Measurements from ENCODE around the gene KNCN.

The KNCN gene

DNA sequence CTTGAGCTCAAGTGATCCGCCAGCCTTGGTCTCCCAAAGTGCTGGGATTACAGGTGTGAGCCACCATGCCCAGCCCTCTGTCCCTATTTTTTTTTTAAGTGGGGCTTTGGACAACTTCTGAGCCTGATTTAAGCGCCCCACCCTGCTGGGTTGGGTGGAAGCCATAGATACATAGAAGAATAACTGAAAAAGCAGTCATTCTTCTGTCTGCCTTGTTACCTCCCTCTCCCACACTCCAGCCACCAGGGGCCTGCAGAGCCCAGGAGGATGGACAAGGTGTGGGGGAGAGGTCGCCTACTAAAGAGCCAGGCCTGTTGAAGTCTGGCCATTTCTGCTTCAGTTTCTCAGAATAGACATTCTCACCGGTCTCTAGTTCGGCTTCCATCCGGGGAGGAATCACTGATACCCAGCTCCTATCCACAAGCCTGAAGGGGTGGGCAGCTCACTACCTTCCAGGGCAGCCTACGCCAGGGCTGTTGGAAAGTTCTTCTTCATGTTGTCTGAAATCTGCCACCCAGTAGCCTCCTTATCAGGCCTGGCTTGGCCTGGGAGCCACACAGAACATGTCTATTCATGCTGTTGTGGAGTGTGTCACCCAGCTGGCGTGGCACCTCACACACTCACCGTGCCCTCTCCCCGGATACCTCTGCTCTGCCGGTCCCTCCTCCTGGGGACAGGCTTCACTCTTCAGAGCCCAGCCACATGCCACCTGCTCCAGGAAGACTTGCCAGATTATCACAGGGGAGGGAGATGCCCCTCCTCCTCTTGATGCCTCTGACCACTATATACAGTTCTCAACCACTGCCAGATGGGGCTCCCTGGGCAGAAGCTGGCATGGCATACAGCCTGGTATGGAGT lies 27.7 kb downstream of the KNCN start:
- no peak for DNase-seq (ENCODE audit: low read depth in 2 of 2)

DNA sequence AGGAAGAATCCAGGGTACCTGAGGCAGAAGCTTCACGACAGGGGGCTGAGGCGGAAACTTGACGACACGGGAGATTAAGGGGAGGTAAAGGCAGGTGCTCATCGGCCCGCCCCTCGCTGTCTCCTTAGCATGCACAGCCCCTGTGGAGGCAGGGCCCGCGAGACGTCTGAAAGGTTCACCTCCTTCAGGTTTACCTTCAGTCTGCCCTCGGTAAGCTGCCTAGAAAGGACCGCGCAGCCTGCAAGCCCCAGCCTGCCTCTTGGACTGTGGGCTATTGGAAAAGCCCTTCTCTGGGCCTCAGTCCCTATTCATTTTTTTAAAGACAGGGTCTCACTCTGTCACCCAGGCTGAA lies 28.5 kb downstream of the KNCN start:
- DNase-seq (ENCODE audit: low read depth in 2 of 2): no peak

DNA sequence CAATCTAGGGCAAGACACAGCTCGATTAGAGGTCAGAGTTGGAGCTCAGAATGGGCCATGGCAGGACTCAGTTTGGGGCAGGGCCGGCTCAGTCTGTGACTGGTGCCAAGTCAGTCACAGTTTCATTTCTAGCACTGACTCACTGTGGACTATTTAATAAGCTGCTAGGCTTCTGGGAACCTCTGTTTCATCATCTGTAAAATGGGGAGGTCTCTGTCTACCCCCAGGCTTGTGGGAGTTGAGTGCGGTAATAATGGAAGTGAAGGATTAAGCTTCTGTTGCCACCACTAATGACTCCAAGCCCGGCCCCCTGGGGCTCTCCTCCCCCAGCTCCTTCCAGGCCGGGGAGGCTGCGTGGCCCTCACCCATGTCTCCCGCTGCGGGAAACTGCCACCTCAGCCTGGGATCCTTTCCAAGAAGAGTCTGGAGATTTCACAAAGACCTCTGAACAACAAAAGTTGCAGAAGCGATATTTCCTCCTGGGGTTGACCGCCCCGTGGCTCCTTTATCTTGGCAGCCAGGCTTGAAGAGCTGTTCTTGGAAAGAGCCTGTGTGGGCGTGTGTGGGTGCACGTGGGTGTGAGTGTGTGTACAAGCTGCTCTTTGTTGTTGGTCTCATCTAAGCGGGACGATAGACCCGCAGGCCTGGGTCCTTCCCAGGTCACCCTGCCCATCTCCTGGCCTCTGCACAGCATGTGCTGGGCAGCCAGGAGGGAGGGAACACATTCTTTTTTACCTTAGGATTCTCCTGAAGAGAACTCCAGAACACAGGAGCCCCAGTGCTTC lies 29.1 kb downstream of the KNCN start:
- DNase-seq (ENCODE audit: low read depth in 2 of 2): peak in 1 of 2 experiments; percentile 17

DNA sequence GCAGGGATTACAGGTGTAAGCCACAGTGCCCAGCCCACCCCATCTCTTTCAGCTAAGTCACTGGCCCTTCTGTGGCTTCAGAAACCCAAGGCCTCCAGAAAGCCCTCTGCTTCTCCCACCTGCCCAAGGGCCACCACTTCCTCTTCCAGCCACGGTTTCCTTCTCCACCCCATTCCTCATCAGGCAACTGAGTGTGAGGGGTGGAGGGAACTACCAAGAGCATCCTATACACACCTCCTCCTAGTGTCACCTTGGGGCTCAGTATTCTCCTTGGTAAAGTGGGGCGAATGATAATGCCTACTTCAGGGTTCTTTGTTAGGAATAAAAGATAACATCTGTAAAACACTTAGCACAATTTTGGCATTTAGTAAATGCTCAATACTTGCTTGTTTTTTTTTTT lies 30.0 kb downstream of the KNCN start:
- no peak for DNase-seq (ENCODE audit: low read depth in 2 of 2)

DNA sequence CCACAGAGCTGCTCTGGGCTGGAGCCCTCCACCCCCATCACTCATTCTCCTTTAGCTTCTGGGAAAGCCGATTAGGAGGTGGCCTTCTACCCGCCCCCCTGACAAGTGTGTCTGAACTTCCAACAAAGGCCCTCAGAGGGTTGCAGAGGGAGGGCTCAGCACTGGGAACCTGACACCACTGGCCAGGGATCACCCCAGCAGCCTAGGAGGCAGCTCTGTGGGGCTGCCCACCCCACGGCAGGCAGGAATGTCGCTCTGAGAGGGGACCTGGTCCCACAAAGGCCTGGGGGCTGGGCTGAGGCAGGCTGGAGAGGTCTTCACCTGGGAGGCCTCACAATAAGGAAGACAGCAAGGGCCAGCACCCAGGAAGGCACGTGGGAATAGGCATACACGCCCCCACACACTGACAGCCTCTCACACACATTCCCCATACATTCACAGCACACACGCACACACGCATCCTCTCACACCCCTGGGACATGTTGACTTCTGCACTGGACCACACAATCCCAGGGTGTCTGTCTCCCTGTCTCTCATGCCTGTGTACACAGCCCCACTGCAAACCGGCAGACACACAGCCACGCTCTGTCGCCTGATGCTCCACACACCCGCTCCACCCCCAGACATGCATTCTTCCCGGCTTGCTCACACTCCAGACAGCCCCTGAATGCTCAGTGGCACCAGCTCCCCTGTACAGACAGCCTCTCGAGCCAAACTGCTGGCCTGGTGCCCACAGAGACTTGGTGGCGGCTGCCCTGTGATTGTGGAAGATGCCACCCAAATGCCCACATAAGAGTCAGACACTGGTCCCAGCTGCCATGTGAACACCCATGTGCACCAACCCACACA lies 31.2 kb downstream of the KNCN start:
- no peak for DNase-seq (ENCODE audit: low read depth in 2 of 2)

DNA sequence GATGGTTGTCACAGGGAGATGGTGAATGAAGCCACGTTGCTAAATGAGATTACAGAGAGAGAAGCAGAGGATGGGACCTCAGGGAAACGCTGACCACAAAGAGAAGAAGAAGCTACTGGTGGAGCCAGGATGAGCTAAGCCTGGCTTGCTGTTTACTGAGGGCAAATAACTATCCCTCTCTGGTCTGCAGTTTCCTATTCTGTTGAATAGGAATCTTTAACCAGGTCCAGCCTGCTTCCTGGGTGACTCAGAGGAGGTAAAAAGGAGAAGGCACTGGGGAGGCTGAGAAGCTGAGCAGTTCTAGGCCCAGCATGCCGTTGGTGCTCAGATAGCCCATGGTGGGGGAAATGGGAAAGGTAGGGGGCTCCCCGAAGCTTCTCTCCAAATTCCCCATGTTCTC lies 32.2 kb downstream of the KNCN start:
- no peak for DNase-seq (ENCODE audit: low read depth in 2 of 2)

DNA sequence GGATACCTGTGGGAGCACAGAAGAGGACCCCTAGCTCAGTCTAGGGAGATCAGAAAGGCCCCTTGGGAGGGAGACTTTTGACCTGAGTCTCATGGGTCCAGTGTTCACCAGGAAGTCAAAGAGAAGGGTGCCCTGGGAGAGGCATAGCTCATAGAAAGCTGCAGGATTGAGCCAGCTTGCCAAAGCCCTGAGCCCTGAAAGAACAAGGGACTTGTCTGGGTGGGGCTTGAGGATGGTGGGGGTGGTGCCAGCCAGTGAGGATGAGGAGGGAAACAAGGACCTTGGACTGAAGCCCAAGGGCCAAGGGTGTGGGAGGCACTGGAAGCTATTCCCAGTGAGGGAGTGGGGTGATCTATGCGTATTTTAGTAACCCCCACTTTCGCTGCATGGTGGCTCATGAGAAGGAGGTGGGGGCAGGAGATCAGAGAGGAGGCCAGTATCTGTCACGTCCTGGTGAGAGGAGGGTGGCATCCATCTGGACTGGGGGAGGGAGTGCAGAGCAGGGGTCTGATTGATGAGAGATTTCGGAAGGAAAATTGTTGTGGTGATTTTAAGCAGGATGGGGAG lies 33.4 kb downstream of the KNCN start:
- DNase-seq (ENCODE audit: low read depth in 2 of 2): no peak

DNA sequence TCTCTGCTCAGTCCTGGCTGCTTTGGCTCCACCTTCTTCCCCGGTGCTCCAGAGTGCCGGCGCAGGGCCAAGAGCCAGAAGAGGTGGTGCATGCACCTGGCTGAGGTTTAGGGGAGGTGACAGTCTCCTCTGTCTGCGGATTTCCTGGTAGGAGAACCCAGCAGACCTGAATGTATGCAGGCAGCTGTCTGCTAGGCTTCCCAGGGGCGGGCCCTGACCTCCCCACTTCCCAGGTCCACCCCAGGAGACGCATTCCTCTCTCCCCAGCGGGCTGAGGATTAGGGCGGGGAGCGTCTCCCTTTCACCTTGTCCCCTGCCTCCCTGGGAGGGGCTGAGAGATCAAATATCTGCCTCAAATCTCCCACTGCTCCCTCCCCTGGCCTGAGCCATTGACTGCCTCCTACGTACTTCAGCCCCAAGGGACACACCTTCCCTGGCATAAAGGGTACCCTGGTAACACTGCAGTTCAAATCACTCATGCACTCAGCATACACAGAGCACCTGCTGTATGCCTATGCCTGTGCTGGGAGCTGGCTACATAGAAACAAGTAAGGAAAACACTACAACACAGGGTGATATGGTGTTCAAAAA lies 34.3 kb downstream of the KNCN start:
- no peak for DNase-seq (ENCODE audit: low read depth in 2 of 2)

DNA sequence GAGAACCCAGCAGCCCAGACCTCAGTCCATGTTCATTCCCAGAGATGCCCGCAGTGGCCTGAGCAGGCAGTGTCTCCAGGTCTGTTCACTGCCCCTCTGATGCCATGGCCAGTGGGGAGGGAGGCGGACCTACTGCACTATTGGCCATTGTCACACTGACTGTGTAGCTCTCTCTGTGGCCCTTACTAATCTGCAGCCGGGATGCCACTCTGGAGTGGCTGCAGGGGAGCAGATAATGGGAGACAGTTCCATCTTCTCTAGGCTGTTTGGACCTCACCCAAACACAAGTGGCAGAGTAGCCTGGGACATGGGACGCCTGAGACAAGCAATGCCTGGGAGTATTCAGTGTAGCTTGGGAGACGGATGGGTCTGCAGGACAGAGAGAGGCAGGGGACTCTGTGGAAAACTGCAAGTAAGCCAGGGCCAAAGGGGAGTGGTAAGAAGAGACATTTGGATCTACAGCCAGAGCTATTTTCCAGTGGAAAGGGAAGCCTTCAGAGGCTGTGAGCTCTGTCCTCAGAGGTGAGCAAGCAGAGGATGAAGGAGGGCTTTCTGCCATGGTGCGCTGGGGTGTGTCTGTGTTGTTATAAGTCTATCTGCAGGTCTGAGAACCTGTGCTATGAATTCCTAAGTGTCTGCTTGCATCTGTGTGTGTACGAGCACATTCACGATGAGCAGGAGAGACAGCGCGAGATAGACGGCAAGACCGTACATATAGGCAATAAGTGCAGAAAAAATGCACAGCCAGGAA lies 35.1 kb downstream of the KNCN start:
- DNase-seq (ENCODE audit: low read depth in 2 of 2): no peak

DNA sequence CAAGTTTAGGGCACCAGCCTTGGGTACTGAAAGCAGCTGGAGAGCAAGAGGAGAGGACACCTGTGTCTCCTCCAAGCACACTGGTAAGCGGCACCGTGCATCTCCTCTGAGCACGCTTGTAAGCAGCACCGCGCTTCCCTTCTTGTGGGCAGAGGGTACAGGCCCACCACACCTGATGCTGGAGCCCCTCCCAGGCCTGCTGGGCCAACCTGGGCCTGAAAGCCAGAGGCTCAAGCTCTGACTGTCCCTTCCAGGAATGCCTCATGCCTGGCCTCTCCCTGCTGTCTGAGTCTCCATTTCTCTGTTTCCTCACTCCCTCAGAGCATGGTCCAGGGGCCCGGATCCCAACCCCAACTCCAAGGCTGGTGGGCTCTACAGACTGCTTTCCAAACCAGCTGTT lies 35.9 kb downstream of the KNCN start:
- DNase-seq (ENCODE audit: low read depth in 2 of 2): no peak

DNA sequence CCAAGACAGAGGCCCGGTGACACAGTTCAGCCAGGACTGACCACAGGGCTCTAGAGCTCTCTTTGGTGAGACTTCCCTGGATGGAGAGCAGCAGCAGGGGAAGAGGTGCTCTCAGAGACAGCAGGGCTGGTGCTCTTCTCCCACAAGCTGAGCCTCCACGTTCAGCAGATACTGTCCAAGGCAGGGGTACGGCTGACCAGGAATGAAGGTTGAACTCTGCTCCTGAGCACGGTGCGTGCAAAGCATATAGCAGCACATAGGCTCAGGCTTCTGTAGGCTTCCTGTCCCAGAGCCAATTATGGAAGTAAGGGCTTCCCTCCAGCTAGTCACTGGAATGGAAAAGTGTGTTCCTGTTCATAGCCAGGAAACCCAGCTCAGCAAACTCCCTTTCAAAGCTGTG lies 37.9 kb downstream of the KNCN start:
- DNase-seq (ENCODE audit: low read depth in 2 of 2): no peak

DNA sequence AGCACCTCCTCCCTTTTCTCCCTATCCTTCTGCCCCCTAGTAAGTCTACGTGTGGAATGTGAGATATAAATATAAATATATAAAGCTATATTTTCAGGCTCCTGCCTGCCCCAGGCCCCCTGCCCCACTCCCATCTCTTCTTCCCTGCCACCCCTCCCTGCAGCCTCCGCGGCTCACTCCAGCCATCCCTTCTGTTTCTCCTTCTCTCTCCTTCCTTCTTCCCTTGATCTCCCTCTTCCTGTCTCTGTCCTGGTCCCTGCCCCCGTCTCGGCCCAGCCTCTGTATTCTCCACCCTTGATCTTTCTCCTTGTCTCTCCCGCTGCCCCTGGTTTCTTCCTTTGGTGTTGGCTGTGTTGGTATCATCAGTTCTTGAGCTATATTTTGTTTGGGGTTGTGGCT lies 38.7 kb downstream of the KNCN start:
- no peak for DNase-seq (ENCODE audit: low read depth in 2 of 2)

DNA sequence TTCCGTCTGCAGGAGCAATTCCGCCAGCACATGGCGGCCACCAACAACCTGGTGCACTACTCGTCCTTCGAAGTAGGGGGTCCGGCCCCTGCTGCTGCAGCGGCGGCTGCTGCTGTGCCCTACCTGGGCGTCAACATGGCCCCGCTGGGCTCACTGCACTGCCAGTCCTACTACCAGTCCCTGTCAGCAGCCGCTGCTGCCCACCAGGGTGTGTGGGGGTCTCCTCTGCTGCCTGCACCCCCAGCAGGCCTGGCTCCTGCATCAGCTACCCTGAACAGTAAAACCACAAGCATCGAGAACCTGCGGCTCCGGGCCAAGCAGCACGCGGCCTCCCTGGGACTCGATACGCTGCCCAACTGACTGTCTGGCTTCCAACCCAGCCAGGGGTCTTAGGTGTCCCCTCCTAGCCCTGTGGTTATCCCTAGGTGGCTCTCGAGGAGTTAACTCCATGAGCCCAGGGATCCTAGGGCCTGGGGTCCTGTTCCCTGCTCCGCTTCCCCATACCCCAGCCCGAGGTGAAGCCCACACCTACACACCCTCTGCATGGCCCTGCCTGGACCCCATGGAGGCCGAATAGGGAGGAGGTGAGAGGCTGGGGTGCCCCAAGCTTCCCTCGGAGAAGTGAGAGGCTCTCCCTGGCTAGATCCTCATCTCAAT lies 39.2 kb downstream of the KNCN start:
- no peak for DNase-seq (ENCODE audit: low read depth in 2 of 2)

DNA sequence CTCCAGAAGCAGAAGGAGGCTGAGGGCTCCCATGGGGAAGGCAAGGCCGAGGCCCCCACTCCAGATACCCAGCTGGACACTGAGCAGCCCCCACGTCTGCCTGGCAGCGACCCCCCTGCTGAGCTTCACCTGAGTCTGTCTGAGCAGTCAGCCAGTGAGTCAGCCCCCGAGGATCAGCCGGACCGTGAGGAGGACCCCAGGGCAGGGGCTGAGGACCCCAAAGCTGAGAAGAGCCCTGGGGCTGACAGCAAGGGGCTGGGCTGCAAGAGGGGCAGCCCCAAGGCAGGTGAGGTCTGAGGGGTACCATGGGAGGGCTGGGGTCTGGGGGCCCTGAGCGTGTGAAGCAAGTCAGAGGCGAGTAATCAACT lies 40.5 kb downstream of the KNCN start:
- DNase-seq (ENCODE audit: low read depth in 2 of 2): no peak

DNA sequence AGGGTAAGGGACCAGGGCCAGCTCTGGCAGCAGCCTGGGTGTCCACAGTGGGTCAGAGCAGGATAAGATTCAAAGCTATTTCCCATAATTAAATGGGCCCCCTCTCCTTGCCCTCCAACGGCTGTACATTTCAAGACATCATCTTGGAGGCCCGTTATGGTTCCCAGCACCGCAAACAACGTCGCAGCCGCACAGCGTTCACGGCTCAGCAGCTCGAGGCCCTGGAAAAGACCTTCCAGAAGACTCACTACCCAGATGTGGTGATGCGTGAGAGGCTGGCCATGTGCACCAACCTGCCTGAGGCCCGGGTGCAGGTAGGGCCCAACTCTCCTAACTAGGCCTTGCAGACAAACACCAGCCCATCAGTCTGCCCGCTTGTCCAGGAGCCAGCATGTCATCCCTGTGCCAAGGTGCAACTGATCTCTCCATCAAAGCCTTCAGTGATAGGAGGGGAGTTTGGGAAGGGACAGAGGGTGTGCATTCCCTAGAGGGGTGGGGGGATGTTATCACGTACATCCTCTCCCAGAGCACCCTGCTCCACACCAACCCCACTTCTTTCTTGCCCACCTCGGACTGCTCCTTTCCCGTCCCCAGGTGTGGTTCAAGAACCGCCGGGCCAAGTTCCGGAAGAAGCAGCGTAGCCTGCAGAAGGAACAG lies 41.0 kb downstream of the KNCN start:
- no peak for DNase-seq (ENCODE audit: low read depth in 2 of 2)

DNA sequence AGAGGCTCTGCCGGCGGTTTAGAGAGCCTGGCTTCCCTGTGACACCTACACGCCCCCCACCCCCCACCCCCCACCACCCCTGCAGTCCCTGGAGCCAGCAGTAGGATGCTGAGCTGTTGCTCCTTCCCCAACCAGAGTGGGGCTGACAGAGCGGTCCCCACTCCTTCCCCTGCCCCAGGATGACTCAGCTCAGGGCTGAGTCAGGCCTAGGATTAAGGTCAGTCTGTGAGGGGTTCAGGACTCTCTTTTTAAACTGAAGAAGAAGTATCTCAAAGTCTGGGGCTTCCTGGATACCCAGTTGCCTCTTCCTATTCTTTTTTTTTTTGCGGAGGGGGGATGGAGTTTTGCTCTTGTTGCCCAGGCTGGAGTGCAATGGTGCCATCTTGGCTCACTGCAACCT lies 42.7 kb downstream of the KNCN start:
- no peak for DNase-seq (ENCODE audit: low read depth in 2 of 2)

DNA sequence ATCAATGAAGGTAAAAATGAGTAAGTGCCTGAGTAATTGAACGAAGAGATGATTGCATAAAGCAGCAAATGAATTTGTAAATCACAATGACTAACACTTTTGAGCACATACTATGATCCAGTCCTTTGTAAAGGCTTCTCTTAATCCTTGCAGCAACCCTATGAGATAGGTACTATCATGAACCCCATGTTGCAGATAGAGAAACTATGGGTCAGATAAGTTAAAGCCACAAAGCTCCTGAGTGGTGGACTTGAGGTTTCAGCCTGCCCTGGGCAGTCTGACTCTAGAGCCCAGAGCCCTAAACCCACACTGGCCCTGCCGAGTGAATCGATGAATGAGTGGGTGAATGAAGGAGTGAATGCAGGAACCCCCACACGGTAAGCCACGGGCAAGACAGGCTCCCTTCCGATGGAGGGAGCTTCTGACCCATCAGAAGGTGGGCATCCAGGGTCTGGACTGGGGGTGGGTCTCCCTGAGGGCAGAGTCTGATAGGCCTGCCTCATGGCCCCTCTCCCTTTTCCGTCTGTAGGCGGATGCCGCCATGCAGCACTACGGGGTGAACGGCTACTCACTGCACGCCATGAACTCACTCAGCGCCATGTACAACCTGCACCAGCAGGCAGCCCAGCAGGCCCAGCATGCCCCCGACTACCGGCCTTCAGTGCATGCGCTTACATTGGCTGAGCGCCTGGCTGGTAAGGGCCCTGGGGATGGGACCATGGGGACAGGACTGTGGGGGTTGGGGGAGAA lies 44.8 kb downstream of the KNCN start:
- DNase-seq (ENCODE audit: low read depth in 2 of 2): no peak

DNA sequence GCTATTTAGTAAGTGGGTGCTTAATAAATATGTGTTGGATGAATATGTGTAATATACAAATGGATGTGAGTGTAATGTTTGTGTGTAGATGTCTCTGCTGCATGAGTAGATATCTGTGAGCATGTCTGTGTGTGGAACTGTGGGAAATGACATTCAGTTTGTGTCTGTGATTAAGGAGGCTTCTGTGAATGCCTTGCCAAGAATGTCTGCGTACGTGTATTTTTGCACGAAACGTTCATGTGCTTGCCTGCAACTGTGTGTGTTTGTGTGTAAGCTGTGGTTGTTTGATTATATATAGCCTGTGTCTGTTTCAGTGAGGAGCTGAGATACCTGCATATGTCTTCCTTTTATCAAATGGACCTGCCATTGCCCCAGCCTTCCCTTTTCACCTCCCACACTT lies 48.0 kb downstream of the KNCN start:
- DNase-seq (ENCODE audit: low read depth in 2 of 2): no peak

DNA sequence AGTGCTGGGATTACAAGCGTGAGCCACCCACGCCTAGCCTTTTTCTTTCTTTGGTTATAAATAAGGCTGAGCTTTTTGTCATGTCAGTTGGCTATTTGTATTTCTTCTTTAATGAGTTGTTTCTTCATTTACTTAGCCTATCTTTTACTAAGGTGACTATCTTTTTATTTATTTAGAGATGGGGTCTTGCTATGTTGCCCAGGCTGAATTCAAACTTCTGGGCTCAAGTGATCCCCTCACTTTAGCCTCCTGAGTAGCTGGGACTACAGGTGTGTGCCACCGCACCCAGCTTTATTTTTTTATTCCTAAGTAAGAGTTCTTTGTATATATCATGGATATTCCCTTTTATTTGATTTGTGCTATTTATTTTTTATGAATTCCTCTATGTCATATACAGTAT lies 49.9 kb downstream of the KNCN start:
- no peak for DNase-seq (ENCODE audit: low read depth in 2 of 2)

All from stimulated activated CD4-positive, alpha-beta T cell treated with anti-CD3 and anti-CD28 coated beads, Interleukin-12 subunit alpha, Interleukin-12 subunit beta, amount 100 ng/mL, for 24 hours (primary cell).